GM18873 (cell line): Measurements from ENCODE around the gene ENDOG.
"Not testable (repeated sequence)": the region's sequence is repeated elsewhere in the genome, so short reads cannot be mapped to it uniquely, and the experiment has no call there.

Experiments
- ATAC-seq: cut with Tn5 transposase; IDR thresholded peaks from one replicate; pipeline ENCODE4 v1.9.1; 2021; ENCODE audit warnings: mild to moderate bottlenecking, moderate library complexity, moderate number of reproducible peaks; ENCODE audit not compliant: unreplicated experiment, low FRiP score

ENDOG gene

DNA sequence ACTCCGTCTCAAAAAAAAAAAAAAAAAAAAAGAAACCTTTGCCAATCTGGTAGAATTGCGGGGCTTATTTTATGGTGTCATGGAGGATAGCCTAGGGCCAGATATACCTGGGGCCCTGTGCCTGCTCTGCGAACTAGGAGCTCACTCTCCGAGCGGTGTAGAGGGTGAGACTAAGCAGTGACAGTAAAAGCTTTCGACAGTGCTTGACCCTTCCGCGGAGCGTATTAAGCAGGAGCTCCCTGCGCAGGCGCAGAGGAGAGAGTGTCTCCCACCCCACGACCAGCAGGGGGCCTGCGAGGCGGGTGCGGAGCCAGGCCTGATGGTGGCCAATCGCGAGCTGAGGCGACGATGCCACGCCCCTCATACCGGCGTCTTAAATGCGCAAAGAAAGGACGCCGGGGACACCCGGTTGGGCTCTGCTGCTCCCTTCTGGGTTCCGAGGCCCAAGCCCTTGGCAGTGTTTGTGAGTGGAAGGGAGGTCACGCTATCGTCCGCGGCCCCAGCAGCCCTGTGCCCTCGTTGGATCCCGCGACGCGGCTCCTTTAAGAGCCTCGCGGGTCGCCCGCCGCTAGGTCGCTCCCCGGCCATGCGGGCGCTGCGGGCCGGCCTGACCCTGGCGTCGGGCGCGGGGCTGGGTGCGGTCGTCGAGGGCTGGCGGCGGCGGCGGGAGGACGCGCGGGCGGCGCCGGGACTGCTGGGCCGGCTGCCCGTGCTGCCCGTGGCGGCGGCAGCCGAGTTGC is at the start of gene ENDOG:
TSS of gene ENDOG (plus strand) at position 402 of the 740 bp plus-strand sequence. CDS start at position 587, 185 bp downstream.
- peak; percentile 78 for ATAC-seq

- ATAC-seq = no peak
Observed at GRCh38 chr9:128768606-128769005, 49.7 kb upstream of the ENDOG start.

DNA sequence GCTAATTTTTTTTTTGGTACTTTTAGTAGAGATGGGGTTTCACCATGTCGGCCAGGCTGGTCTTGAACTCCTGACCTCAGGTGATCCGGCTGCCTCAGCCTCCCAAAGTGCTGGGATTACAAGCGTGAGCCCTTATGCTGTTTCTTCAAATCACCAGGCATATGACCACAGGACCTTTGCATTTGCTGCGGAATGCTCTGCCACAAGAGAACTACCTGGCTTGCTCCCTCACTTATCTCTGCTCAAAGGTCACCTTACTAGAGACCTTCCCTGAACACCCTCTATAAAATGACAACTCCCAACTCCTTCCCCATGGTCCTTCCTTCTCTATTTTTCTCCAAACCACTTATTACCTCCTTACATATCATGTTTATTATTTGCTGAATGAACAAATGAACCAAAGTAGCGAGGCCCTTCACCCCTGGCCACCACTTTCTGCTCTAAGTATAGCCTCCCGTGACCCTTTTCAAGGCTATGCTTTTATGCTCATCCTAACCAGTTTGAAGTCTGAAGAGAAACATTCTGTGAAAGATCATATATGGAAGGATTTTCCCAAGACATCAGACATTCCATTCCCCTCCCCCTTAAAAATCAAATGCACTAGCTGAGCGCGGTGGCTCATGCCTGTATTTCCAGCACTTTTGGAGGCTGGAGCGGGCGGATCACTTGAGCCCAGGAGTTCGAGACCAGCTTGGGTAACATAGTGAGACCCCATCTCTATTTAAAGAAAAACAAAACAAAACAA is 47.8 kb upstream of the ENDOG start:
- no peak for ATAC-seq

DNA sequence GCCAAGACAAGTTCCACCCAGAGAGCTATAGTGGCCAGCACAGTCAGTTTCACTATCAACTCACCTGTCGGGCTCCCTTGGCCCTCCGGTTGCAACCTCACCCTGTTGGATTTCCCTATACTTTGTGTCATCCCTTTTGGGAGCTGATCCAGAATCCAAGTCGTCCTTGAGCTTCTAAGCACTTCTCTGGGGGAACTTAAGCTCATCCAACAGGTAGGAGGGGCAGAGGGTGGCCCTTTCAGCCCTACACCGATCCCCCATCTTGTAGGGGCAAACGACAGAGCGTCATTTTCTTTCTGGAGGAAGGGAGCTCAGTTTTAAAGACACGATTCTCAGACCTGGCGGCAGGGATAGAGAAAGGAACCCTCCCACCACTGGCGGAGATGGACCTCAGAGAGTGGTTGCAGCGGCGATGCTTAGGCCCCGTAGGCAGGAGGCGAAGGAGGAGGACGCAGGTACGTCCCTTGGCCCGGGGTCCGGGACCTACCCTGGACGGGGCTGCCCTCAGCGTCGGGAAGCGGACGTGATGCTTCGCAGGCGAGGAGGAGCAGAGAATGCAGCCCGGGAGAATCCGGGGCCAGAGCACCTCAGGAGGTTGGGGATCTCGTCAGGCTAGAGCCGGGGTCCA is 47.1 kb upstream of the ENDOG start:
- ATAC-seq = peak; percentile 13

GRCh38 chr9:128771745-128772519 is 46.4 kb upstream of the ENDOG start, which contains the start of gene ZER1:
Gene ZER1, minus strand, starts transcription at chr9:128771927. Its CDS starts 16,362 bp downstream, at chr9:128755565.
- peak; percentile 78 for ATAC-seq

GRCh38 chr9:128773049-128773448 is 45.3 kb upstream of the ENDOG start:
- no peak for ATAC-seq

- no peak for ATAC-seq
Observed at GRCh38 chr9:128774804-128775203, 43.5 kb upstream of the ENDOG start.

- ATAC-seq = not testable (repeated sequence)
Observed at GRCh38 chr9:128780093-128780492, 38.2 kb upstream of the ENDOG start.

GRCh38 chr9:128781187-128782070 is 36.9 kb upstream of the ENDOG start:
- ATAC-seq = no peak

GRCh38 chr9:128782669-128783068 is 35.6 kb upstream of the ENDOG start:
- ATAC-seq = no peak

DNA sequence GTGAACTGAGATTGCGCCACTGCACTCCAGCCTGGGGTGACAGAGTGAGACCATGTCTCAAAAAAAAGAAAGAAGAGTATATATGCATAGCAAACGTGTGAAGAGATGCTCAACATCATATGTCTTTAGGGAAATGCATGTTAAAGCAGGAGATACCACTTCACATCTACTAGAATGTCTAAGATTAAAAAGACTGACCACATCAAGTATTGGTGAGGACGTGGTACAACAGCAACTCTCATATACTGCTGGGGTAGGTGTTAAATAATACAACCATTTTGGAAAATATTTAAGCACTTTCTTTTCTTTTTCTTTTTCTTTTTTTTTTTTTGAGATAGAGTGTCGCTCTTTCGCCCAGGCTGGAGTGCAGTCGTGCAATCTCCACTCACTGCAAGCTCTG is 32.9 kb upstream of the ENDOG start:
- ATAC-seq = no peak

DNA sequence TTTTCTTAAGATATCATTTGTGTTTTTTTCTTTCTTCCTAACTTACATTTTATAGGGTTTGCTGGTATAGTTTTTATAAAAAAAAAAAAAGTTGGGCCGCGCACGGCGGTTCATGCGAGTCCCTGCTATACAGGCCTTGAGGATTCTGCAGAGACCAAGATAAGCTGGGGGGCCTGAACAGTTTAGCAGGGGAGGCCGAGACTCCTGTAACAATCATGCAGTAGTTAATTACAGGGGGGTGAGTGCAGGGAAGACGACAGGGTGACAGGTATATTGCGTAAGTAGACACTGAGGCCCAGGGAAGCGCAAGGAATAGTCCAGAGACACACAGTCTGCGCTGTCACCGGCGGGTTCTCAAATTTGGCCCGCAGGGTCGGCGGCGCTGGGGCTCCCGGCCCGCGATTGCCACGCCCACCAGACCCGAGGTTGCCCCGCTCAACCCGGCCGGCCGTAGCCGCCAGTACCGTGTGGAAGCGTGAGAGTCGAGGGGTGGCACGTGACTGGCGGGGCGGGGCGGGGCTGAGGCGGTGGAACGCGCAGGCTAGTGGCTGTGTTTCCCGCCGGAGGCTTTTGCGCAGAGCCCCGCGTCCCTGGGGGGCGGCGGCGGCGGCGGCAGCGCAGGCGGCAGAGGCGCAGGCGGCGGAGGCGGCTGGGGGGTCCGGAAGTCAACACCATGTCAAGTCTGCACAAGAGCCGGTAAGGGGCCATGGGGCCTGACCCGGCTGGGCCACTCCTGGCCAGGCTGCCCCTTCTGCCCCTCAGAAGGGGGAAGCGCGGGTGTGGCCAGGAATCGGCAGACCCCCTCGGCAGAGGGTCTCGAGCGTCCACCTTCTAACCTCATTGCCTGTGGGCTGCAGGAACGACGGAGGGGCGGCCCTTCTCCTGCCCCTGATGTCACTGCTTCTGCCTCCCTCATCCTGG is 31.4 kb upstream of the ENDOG start, which contains the start of gene TBC1D13:
TSS of gene TBC1D13 (plus strand) at position 573 of the 921 bp plus-strand sequence. CDS start at position 674, 101 bp downstream.
- peak; percentile 77 for ATAC-seq

DNA sequence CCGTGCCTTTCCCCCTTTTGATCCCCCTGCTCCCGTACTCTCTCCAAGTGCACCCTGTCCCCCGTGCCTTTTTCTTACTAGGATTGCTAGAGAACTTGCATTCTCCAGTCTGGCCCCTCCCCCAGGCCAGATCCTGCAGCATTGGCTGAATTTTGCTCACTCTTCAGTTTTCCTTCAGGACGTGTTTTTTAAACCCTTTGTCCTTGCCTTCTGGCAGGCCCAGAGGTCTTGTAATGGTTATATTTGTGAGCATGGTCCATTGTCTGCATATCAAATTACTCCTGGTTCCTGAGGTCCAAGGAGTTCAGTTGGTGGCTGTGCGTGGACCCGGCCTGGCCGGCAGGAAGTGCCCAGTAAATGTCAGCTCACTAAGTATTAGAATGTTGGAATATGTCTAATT is 30.6 kb upstream of the ENDOG start:
- ATAC-seq = no peak

- ATAC-seq = no peak
Observed at GRCh38 chr9:128788445-128788844, 29.9 kb upstream of the ENDOG start.

DNA sequence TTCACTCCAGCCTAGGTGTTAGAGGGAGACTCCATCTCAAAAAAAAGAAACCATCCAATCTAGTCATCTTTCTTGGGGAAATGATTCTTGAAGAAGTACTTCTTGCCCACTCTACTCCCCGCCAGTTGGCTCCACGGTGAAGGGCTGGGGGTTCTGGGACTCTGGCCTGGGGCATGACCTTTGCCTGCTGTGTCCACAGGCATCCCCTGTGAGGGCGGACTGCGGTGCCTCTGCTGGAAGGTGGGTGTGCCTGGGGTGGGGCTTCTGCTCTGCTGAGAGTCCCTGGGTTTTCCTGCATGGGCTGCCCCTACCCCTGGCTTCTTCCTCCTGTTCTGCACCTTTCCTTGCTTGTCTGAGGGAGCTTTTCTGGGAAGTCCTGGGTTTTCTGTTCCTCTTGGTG is 27.8 kb upstream of the ENDOG start:
- ATAC-seq = no peak

- ATAC-seq = no peak
Observed at GRCh38 chr9:128792134-128792533, 26.2 kb upstream of the ENDOG start.

- no peak for ATAC-seq
Observed at GRCh38 chr9:128792978-128793686, 25.2 kb upstream of the ENDOG start.

- not testable (repeated sequence) for ATAC-seq
Observed at GRCh38 chr9:128794961-128795360, 23.3 kb upstream of the ENDOG start.
